Colonic mucosa (tissue), 4 donors: ENCODE measurements around the gene CALCR. TPM values are rescaled to one million over a fixed set of nuclear protein-coding genes. Genes with fewer than 3 reads are reported as not detected.

Experiments used
- DNase-seq: peaks from one replicate; pipeline ENCODE4 v3.0.0-alpha.2; 2020
- H3K27ac ChIP-seq: fragments of 200-600 bp; one replicate; pipeline ENCODE4 v1.8.0; 2021
- H3K27me3 ChIP-seq: fragments of 200-600 bp; one replicate; pipeline ENCODE4 v1.8.0; 2021
- H3K36me3 ChIP-seq: fragments of 200-600 bp; one replicate; pipeline ENCODE4 v1.8.0; 2021
- H3K4me1 ChIP-seq: fragments of 200-600 bp; one replicate; pipeline ENCODE4 v1.8.0; 2021; ENCODE audit warnings: mild to moderate bottlenecking
- H3K4me3 ChIP-seq: fragments of 200-600 bp; one replicate; pipeline ENCODE4 v1.8.0; 2021
- H3K9ac ChIP-seq, 2 donors: one replicate each; pipeline ENCODE4 v1.7.0; 2013; ENCODE audit warnings: control low read depth in 2 of 2, low read depth in 2 of 2, low read length in 2 of 2
- H3K9me3 ChIP-seq: fragments of 200-600 bp; one replicate; pipeline ENCODE4 v1.8.0; 2021
- CTCF ChIP-seq: fragments of 200-600 bp; IDR thresholded peaks from one replicate; pipeline ENCODE4 v1.8.0; 2022; ENCODE audit warnings: antibody characterized with exemption, mild to moderate bottlenecking
- intact Hi-C: fragments of 100-400 bp; cut with DNase I; formaldehyde crosslinking; loops from one replicate; pipeline ENCODE4 v1.14.1; 2022
- total RNA-seq, 2 donors: library from RNA; stranded (reverse); fragmentation: NEBNext Ultra II Directional in 1 of 2; extraction: Animal tissue kit (Norgen Biotek cat#: 25700) in 1 of 2; gene quantifications; one replicate each; pipeline ENCODE4 v1.2.1, GENCODE V29; 2021
- donor health status: healthy.
- donor health status: DM: no; HTN: no; CAD: no.
- donor health status: DM: no; HTN: no; CAD: no.

Gene CALCR
- total RNA-seq, 2 donors from 2014 or later: not detected

- H3K4me1 ChIP-seq: no peaks in the 10 kb centered on the region
- TF ChIP-seq CTCF: no peak
- no peaks in the 10 kb centered on the region for H3K9me3 ChIP-seq
- H3K36me3 ChIP-seq: no peaks in the 10 kb centered on the region
- no peak overlapping the region for H3K27ac ChIP-seq
- no peak overlapping the region for H3K4me3 ChIP-seq
- intact Hi-C loops: no loop called here
- peaks cover 16% of the 10 kb centered on the region for H3K27me3 ChIP-seq
- DNase-seq: no peak
- H3K9ac ChIP-seq: no peak overlapping the region
Observed at GRCh38 chr7:93579431-93579830, 4.9 kb upstream of the CALCR start.

GRCh38 chr7:93578762-93579161 is 4.2 kb upstream of the CALCR start:
- no peak overlapping the region for H3K9ac ChIP-seq
- no peak for DNase-seq
- H3K27ac ChIP-seq: no peak overlapping the region
- no peak overlapping the region for H3K4me3 ChIP-seq
- H3K27me3 ChIP-seq: peaks cover 23% of the 10 kb centered on the region
- H3K36me3 ChIP-seq: no peaks in the 10 kb centered on the region
- no peak for TF ChIP-seq CTCF
- no peaks in the 10 kb centered on the region for H3K4me1 ChIP-seq
- no peaks in the 10 kb centered on the region for H3K9me3 ChIP-seq
- intact Hi-C loops: no loop called here

- H3K9ac ChIP-seq: no peak overlapping the region
- H3K36me3 ChIP-seq: no peaks in the 10 kb centered on the region
- no peaks in the 10 kb centered on the region for H3K4me1 ChIP-seq
- no peaks in the 10 kb centered on the region for H3K9me3 ChIP-seq
- H3K27me3 ChIP-seq: peaks cover 23% of the 10 kb centered on the region
- intact Hi-C loops: no loop called here
- H3K27ac ChIP-seq: no peak overlapping the region
- TF ChIP-seq CTCF: no peak
- DNase-seq: no peak
- no peak overlapping the region for H3K4me3 ChIP-seq
Observed at GRCh38 chr7:93575555-93576399, 1.3 kb upstream of the CALCR start.

GRCh38 chr7:93574269-93574645 is 267 bp downstream of the CALCR start:
- no peak overlapping the region for H3K4me3 ChIP-seq

GRCh38 chr7:93569189-93569588 is 5.3 kb downstream of the CALCR start:
- Histone ChIP-seq H3K36me3 (no peaks in the 10 kb centered on the region), H3K27ac (no peak overlapping the region), H3K4me1 (no peaks in the 10 kb centered on the region), H3K9ac (no peak overlapping the region), H3K27me3 (peaks cover 4% of the 10 kb centered on the region), H3K9me3 (no peaks in the 10 kb centered on the region), H3K4me3 (no peak overlapping the region)
- intact Hi-C loops: no loop called here
- DNase-seq: no peak
- no peak for TF ChIP-seq CTCF

More at GRCh38 chr7:93574269-93574645, 267 bp downstream of the CALCR start:
- H3K4me1 ChIP-seq: no peaks in the 10 kb centered on the region
- peaks cover 23% of the 10 kb centered on the region for H3K27me3 ChIP-seq
- H3K9ac ChIP-seq: no peak overlapping the region
- no peak overlapping the region for H3K27ac ChIP-seq
- H3K9me3 ChIP-seq: no peaks in the 10 kb centered on the region
- TF ChIP-seq CTCF: no peak
- H3K36me3 ChIP-seq: no peaks in the 10 kb centered on the region
- intact Hi-C loops: no loop called here
- DNase-seq: no peak
